ENCODE measurements around the gene TRIO. TPM values are rescaled to one million over a fixed set of nuclear protein-coding genes. Genes with fewer than 3 reads are reported as not detected.

TRIO gene
- total RNA-seq, 3 donors from 2014 or later = 4.6 to 6.6 (median 5.7) TPM

GRCh38 chr5:14268738-14269137, 125.6 kb downstream of the TRIO start:
- no peak for DNase-seq
- peaks cover 38% of the 10 kb centered on the region for H3K27me3 Mint-ChIP-seq (ENCODE audit: low read depth)
- no peaks in the 10 kb centered on the region for H3K36me3 Mint-ChIP-seq (ENCODE audit: insufficient read depth)
- no peak for ATAC-seq
- peaks cover 9% of the 10 kb centered on the region for H3K4me1 Mint-ChIP-seq (ENCODE audit: low read depth)
- H3K9me3 Mint-ChIP-seq = no peaks in the 10 kb centered on the region
- no peak overlapping the region for H3K4me3 Mint-ChIP-seq

- no peaks in the 10 kb centered on the region for H3K36me3 Mint-ChIP-seq (ENCODE audit: insufficient read depth)
- ATAC-seq (no peak), DNase-seq (no peak)
- peaks cover 41% of the 10 kb centered on the region for H3K27me3 Mint-ChIP-seq (ENCODE audit: low read depth)
- H3K9me3 Mint-ChIP-seq = no peaks in the 10 kb centered on the region
- H3K4me1 Mint-ChIP-seq (ENCODE audit: low read depth) = peaks cover 9% of the 10 kb centered on the region
- no peak overlapping the region for H3K4me3 Mint-ChIP-seq
Measured at GRCh38 chr5:14269395-14269794, 126.3 kb downstream of the TRIO start.

- Mint-ChIP-seq H3K4me1 (ENCODE audit: low read depth) (peaks cover 2% of the 10 kb centered on the region), H3K27me3 (ENCODE audit: low read depth) (peaks cover 35% of the 10 kb centered on the region), H3K4me3 (no peak overlapping the region), H3K9me3 (no peaks in the 10 kb centered on the region), H3K36me3 (ENCODE audit: insufficient read depth) (no peaks in the 10 kb centered on the region)
- ATAC-seq (no peak), DNase-seq (no peak)
Measured at GRCh38 chr5:14270209-14270702, 127.1 kb downstream of the TRIO start.

GRCh38 chr5:14272548-14273205, 129.5 kb downstream of the TRIO start:
- Mint-ChIP-seq H3K4me1 (ENCODE audit: low read depth) (peaks cover 3% of the 10 kb centered on the region), H3K4me3 (no peak overlapping the region), H3K27me3 (ENCODE audit: low read depth) (peaks cover 30% of the 10 kb centered on the region), H3K9me3 (no peaks in the 10 kb centered on the region), H3K36me3 (ENCODE audit: insufficient read depth) (no peaks in the 10 kb centered on the region)
- ATAC-seq (no peak), DNase-seq (no peak)

- Mint-ChIP-seq H3K9me3 (no peaks in the 10 kb centered on the region), H3K36me3 (ENCODE audit: insufficient read depth) (no peaks in the 10 kb centered on the region), H3K4me3 (no peak overlapping the region), H3K4me1 (ENCODE audit: low read depth) (peaks cover 3% of the 10 kb centered on the region), H3K27me3 (ENCODE audit: low read depth) (peaks cover 28% of the 10 kb centered on the region)
- DNase-seq (no peak), ATAC-seq (no peak)
Measured at GRCh38 chr5:14273207-14273767, 130.1 kb downstream of the TRIO start.

GRCh38 chr5:14276380-14276779, 133.2 kb downstream of the TRIO start:
- no peaks in the 10 kb centered on the region for H3K9me3 Mint-ChIP-seq
- no peaks in the 10 kb centered on the region for H3K36me3 Mint-ChIP-seq (ENCODE audit: insufficient read depth)
- H3K27me3 Mint-ChIP-seq (ENCODE audit: low read depth) = peaks cover 15% of the 10 kb centered on the region
- peaks cover 3% of the 10 kb centered on the region for H3K4me1 Mint-ChIP-seq (ENCODE audit: low read depth)
- no peak overlapping the region for H3K4me3 Mint-ChIP-seq
- no peak for DNase-seq
- no peak for ATAC-seq

GRCh38 chr5:14277385-14278320, 134.5 kb downstream of the TRIO start:
- ATAC-seq (no peak), DNase-seq (no peak)
- Mint-ChIP-seq H3K4me3 (no peak overlapping the region), H3K4me1 (ENCODE audit: low read depth) (peaks cover 3% of the 10 kb centered on the region), H3K27me3 (ENCODE audit: low read depth) (peaks cover 15% of the 10 kb centered on the region), H3K9me3 (no peaks in the 10 kb centered on the region), H3K36me3 (ENCODE audit: insufficient read depth) (no peaks in the 10 kb centered on the region)

GRCh38 chr5:14280294-14280854, 137.2 kb downstream of the TRIO start:
- Mint-ChIP-seq H3K9me3 (no peaks in the 10 kb centered on the region), H3K4me3 (no peak overlapping the region), H3K4me1 (ENCODE audit: low read depth) (peaks cover 3% of the 10 kb centered on the region), H3K27me3 (ENCODE audit: low read depth) (peaks cover 7% of the 10 kb centered on the region), H3K36me3 (ENCODE audit: insufficient read depth) (no peaks in the 10 kb centered on the region)
- DNase-seq (no peak), ATAC-seq (no peak)

GRCh38 chr5:14281746-14282181, 138.6 kb downstream of the TRIO start:
- no peak for DNase-seq
- peak; percentile 32 to 57 for ATAC-seq

GRCh38 chr5:14283139-14283538, 140.0 kb downstream of the TRIO start:
- H3K4me1 Mint-ChIP-seq (ENCODE audit: low read depth) = no peaks in the 10 kb centered on the region
- no peaks in the 10 kb centered on the region for H3K36me3 Mint-ChIP-seq (ENCODE audit: insufficient read depth)
- DNase-seq (no peak), ATAC-seq (no peak)
- peaks cover 3% of the 10 kb centered on the region for H3K27me3 Mint-ChIP-seq (ENCODE audit: low read depth)
- H3K9me3 Mint-ChIP-seq = no peaks in the 10 kb centered on the region
- no peak overlapping the region for H3K4me3 Mint-ChIP-seq

More at GRCh38 chr5:14281746-14282181, 138.6 kb downstream of the TRIO start:
- H3K9me3 Mint-ChIP-seq = no peaks in the 10 kb centered on the region
- H3K36me3 Mint-ChIP-seq (ENCODE audit: insufficient read depth) = no peaks in the 10 kb centered on the region
- H3K4me1 Mint-ChIP-seq (ENCODE audit: low read depth) = peaks cover 3% of the 10 kb centered on the region
- H3K27me3 Mint-ChIP-seq (ENCODE audit: low read depth) = peaks cover 3% of the 10 kb centered on the region
- no peak overlapping the region for H3K4me3 Mint-ChIP-seq

GRCh38 chr5:14284392-14285148, 141.4 kb downstream of the TRIO start:
- no peak for DNase-seq
- Mint-ChIP-seq H3K4me1 (ENCODE audit: low read depth) (no peaks in the 10 kb centered on the region), H3K4me3 (no peak overlapping the region), H3K9me3 (no peaks in the 10 kb centered on the region), H3K36me3 (ENCODE audit: insufficient read depth) (no peaks in the 10 kb centered on the region), H3K27me3 (ENCODE audit: low read depth) (peaks cover 3% of the 10 kb centered on the region)
- ATAC-seq = no peak

- no peaks in the 10 kb centered on the region for H3K4me1 Mint-ChIP-seq (ENCODE audit: low read depth)
- H3K36me3 Mint-ChIP-seq (ENCODE audit: insufficient read depth) = no peaks in the 10 kb centered on the region
- no peak for ATAC-seq
- H3K9me3 Mint-ChIP-seq = no peaks in the 10 kb centered on the region
- no peak overlapping the region for H3K4me3 Mint-ChIP-seq
- DNase-seq = no peak
- no peaks in the 10 kb centered on the region for H3K27me3 Mint-ChIP-seq (ENCODE audit: low read depth)
Measured at GRCh38 chr5:14286007-14286406, 142.9 kb downstream of the TRIO start.

- no peak for ATAC-seq
- DNase-seq = no peak
- no peaks in the 10 kb centered on the region for H3K27me3 Mint-ChIP-seq (ENCODE audit: low read depth)
- no peaks in the 10 kb centered on the region for H3K9me3 Mint-ChIP-seq
- no peak overlapping the region for H3K4me3 Mint-ChIP-seq
- H3K4me1 Mint-ChIP-seq (ENCODE audit: low read depth) = no peaks in the 10 kb centered on the region
- no peaks in the 10 kb centered on the region for H3K36me3 Mint-ChIP-seq (ENCODE audit: insufficient read depth)
Measured at GRCh38 chr5:14286574-14287421, 143.7 kb downstream of the TRIO start.

Measured in activated T-cell treated with anti-CD3 and anti-CD28 coated beads, Interleukin-2, amount 50 U/mL, for 4 hours (primary cell).